OCI-LY7 (cell line): ENCODE measurements around the gene DUSP21. TPM values are rescaled to one million over a fixed set of nuclear protein-coding genes. Genes with fewer than 3 reads are reported as not detected.

ENCODE experiments used
- BruUV-seq: library from RNA; stranded (reverse); fragments of 400-500 nt; replicated peaks from 2 replicates; lab custom pipeline; 2021; lab: Mats Ljungman, UMichigan
- CTCF ChIA-PET: fragments of 300-600 bp; sonication (Branson Sonifier 250); formaldehyde crosslinking; loops from one replicate; lab custom pipeline; 2022; ENCODE audit warnings: antibody characterized with exemption; ENCODE audit not compliant: unreplicated experiment; lab: Charles Lee
- POLR2A ChIA-PET: fragments of 300-600 bp; sonication (Branson Sonifier 250); formaldehyde crosslinking; loops from one replicate; lab custom pipeline; 2022; ENCODE audit warnings: antibody characterized with exemption; lab: Charles Lee
- DNase-seq: peaks from one replicate; pipeline ENCODE4 v3.0.0-alpha.2; 2015; ENCODE audit warnings: low spot score
- H2AFZ ChIP-seq: fragments of 200-600 bp; sonication (generic), shearing (Covaris generic); 2 replicates; pipeline ENCODE4 v1.6.1; 2014; ENCODE audit warnings: mild to moderate bottlenecking, antibody characterized with exemption, low read length, moderate library complexity
- H3K27ac ChIP-seq: fragments of 200-600 bp; sonication (generic); 2 replicates; pipeline ENCODE4 v1.5.1; 2014; ENCODE audit warnings: mixed run types, low read depth, mild to moderate bottlenecking, moderate library complexity, low read length, inconsistent platforms; ENCODE audit not compliant: poor library complexity, severe bottlenecking
- H3K36me3 ChIP-seq: fragments of 200-600 bp; sonication (generic); 2 replicates; pipeline ENCODE4 v1.6.1; 2014; ENCODE audit warnings: mild to moderate bottlenecking, antibody characterized with exemption, low read length, moderate library complexity, mixed read lengths; ENCODE audit not compliant: insufficient read depth
- H3K4me1 ChIP-seq: fragments of 200-600 bp; sonication (generic); 2 replicates; pipeline ENCODE4 v1.5.1; 2014; ENCODE audit warnings: mild to moderate bottlenecking, low read length; ENCODE audit not compliant: insufficient read depth, poor library complexity, severe bottlenecking
- H3K4me2 ChIP-seq: fragments of 200-600 bp; sonication (generic); 2 replicates; pipeline ENCODE4 v1.6.1; 2014; ENCODE audit warnings: mild to moderate bottlenecking, low read length
- H3K4me3 ChIP-seq: fragments of 200-600 bp; sonication (generic); 2 replicates; pipeline ENCODE4 v1.5.1; 2014; ENCODE audit warnings: mild to moderate bottlenecking, low read depth, low read length; ENCODE audit not compliant: poor library complexity, severe bottlenecking
- H3K79me2 ChIP-seq: fragments of 200-600 bp; sonication (generic); 2 replicates; pipeline ENCODE4 v1.6.1; 2016; ENCODE audit warnings: low read depth, mild to moderate bottlenecking, low read length, moderate library complexity, mixed read lengths; ENCODE audit not compliant: insufficient read depth
- H3K9me2 ChIP-seq: fragments of 200-600 bp; sonication (generic); 2 replicates; pipeline ENCODE4 v1.6.1; 2016; ENCODE audit warnings: mild to moderate bottlenecking, low read length, mixed read lengths; ENCODE audit not compliant: insufficient read depth
- H3K9me3 ChIP-seq: fragments of 200-600 bp; sonication (generic); 2 replicates; pipeline ENCODE4 v1.6.1; 2014; ENCODE audit warnings: mild to moderate bottlenecking, mixed run types, low read length, mixed read lengths
- H4K20me1 ChIP-seq: fragments of 200-600 bp; sonication (generic); 2 replicates; pipeline ENCODE4 v1.6.1; 2014; ENCODE audit warnings: mild to moderate bottlenecking, antibody characterized with exemption, low read length, moderate library complexity, mixed read lengths; ENCODE audit not compliant: insufficient read depth
- EZH2phosphoT487 ChIP-seq: fragments of 200-600 bp; sonication (generic); IDR thresholded peaks from 2 replicates; pipeline ENCODE4 v1.6.1; 2018; ENCODE audit warnings: low read depth, borderline replicate concordance, mild to moderate bottlenecking, mixed run types, antibody characterized with exemption, low read length, moderate library complexity, mixed read lengths
- intact Hi-C: fragments of 100-400 bp; cut with micrococcal nuclease; formaldehyde crosslinking; loops from one replicate; pipeline ENCODE4 v1.10.0; 2022; ENCODE audit not compliant: unreplicated experiment
- total RNA-seq, 2 experiments: library from RNA; depleted of rRNA in 1 of 2; stranded (reverse); fragments of >200 nt in 1 of 2; shearing (Covaris generic) in 1 of 2; gene quantifications; 2 replicates each; pipeline ENCODE4 v1.2.3, GENCODE V29; 2014 to 2022
- TF ChIP-seq, protein P1 (sequence below): fragments of 200-600 bp; sonication (generic); conservative IDR thresholded peaks from 2 replicates; pipeline ENCODE4 v1.5.1; 2014; ENCODE audit warnings: mild to moderate bottlenecking, antibody characterized with exemption, low read length, moderate library complexity, mixed read lengths

The DUSP21 gene
- total RNA-seq, 2 experiments from 2014 or later: not detected

DNA sequence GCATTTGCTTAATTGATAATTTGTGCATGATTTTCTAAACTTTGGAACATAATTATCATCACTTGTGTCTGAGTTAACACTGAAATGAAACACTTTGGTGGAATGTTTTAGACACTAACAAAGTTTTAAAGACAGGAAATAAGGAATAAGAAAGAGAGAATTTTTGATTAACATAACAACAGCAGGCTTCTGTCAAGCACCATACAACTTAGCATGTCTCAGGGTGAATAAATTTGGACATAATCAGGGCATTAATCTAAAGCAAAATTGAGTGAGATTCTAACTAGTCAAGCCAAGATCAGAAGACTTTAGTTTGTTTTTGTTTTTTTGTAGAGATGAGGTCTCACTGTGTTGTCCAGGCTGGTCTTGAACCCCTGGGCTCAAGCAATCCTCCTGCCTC is 28.1 kb upstream of the DUSP21 start:
- Histone ChIP-seq H2AFZ (no peak overlapping the region), H3K4me1 (no peaks in the 10 kb centered on the region), H3K4me3 (no peak overlapping the region), H3K9me3 (no peaks in the 10 kb centered on the region), H3K4me2 (no peak overlapping the region), H3K36me3 (no peaks in the 10 kb centered on the region), H3K9me2 (no peaks in the 10 kb centered on the region), H3K27ac (no peak overlapping the region), H4K20me1 (no peaks in the 10 kb centered on the region), H3K79me2 (no peaks in the 10 kb centered on the region)
- intact Hi-C loops: no loop called here
- BruUV-seq: no TSS peak
- no peak for DNase-seq
- POLR2A ChIA-PET: no interaction called here
- TF ChIP-seq EZH2phosphoT487: no peak
- TF ChIP-seq, protein P1, sequence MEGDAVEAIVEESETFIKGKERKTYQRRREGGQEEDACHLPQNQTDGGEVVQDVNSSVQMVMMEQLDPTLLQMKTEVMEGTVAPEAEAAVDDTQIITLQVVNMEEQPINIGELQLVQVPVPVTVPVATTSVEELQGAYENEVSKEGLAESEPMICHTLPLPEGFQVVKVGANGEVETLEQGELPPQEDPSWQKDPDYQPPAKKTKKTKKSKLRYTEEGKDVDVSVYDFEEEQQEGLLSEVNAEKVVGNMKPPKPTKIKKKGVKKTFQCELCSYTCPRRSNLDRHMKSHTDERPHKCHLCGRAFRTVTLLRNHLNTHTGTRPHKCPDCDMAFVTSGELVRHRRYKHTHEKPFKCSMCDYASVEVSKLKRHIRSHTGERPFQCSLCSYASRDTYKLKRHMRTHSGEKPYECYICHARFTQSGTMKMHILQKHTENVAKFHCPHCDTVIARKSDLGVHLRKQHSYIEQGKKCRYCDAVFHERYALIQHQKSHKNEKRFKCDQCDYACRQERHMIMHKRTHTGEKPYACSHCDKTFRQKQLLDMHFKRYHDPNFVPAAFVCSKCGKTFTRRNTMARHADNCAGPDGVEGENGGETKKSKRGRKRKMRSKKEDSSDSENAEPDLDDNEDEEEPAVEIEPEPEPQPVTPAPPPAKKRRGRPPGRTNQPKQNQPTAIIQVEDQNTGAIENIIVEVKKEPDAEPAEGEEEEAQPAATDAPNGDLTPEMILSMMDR: no peak
- CTCF ChIA-PET: no interaction called here

DNA sequence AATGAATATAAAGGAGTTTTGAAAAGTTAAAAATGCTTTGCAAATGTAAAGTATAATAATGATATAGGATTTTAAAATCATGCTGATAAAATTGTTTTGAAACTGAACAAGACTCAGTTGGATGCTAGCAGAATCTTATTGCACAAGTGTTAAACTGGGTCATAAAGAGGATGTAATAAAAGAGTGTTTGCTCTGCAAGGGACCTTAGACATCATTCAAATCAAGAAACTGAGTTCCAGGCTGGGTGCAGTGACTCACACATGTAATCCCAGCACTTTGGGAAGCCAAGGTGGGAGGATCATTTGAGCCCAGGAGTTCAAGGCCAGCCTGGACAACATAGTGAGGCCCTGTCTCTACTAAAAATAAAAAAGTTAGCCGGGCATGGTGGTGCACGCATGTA is 27.5 kb upstream of the DUSP21 start:
- H3K9me2 ChIP-seq: no peaks in the 10 kb centered on the region
- no peak for DNase-seq
- H3K9me3 ChIP-seq: no peaks in the 10 kb centered on the region
- H3K36me3 ChIP-seq: no peaks in the 10 kb centered on the region
- H3K27ac ChIP-seq: no peak overlapping the region
- TF ChIP-seq, protein P1: no peak
- no peak for TF ChIP-seq EZH2phosphoT487
- ChIA-PET CTCF (no interaction called here), POLR2A (no interaction called here)
- no peak overlapping the region for H2AFZ ChIP-seq
- BruUV-seq: no TSS peak
- H3K79me2 ChIP-seq: no peaks in the 10 kb centered on the region
- no peak overlapping the region for H3K4me2 ChIP-seq
- H4K20me1 ChIP-seq: no peaks in the 10 kb centered on the region
- no peaks in the 10 kb centered on the region for H3K4me1 ChIP-seq
- H3K4me3 ChIP-seq: no peak overlapping the region
- intact Hi-C loops: no loop called here

DNA sequence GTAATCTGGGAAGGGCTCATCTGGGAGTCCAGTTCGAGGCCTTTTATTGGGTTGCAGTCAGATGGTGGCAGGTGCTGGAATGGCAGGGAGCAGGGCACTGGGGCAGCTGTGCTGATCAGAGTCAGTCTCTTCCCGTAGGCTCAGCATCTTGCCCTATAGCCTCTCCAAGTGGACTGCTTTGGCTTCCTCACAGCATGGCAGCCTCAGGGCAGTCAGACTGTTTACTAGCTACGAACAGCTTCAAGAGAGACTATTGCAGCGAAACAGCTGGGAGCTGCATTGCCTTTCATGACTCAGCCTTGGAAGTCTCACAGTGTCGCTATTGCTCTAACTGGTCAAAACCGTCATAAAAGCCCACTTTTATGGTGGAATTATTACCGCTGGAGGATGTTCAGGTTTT is 26.8 kb upstream of the DUSP21 start:
- no peak overlapping the region for H2AFZ ChIP-seq
- TF ChIP-seq EZH2phosphoT487: no peak
- TF ChIP-seq, protein P1: no peak
- CTCF ChIA-PET: no interaction called here

More for the DNA sequence above, 26.8 kb upstream of the DUSP21 start:
- Histone ChIP-seq H3K9me2 (no peaks in the 10 kb centered on the region), H3K4me1 (no peaks in the 10 kb centered on the region), H3K27ac (no peak overlapping the region), H3K9me3 (no peaks in the 10 kb centered on the region), H3K36me3 (no peaks in the 10 kb centered on the region), H3K79me2 (no peaks in the 10 kb centered on the region), H3K4me3 (no peak overlapping the region), H4K20me1 (no peaks in the 10 kb centered on the region), H3K4me2 (no peak overlapping the region)
- intact Hi-C loops: no loop called here
- POLR2A ChIA-PET: no interaction called here
- DNase-seq: no peak
- BruUV-seq: no TSS peak
